Neural crest cell (in vitro differentiated cells): Measurements from ENCODE around the gene UBASH3B. TPM values are rescaled to one million over a fixed set of nuclear protein-coding genes. Genes with fewer than 3 reads are reported as not detected.

Experiments used
- DNase-seq: peaks from one replicate; pipeline ENCODE4 v3.0.0; 2021; ENCODE audit warnings: low read depth, mixed read lengths, low spot score
- H3K27ac Mint-ChIP-seq: one replicate; pipeline ENCODE4 v1.8.0; 2021; ENCODE audit warnings: mild to moderate bottlenecking, mixed read lengths; ENCODE audit not compliant: unreplicated experiment
- H3K27me3 Mint-ChIP-seq: 2 replicates; pipeline ENCODE4 v1.8.0; 2021; ENCODE audit warnings: low read depth, mild to moderate bottlenecking, mixed read lengths
- H3K36me3 Mint-ChIP-seq: 2 replicates; pipeline ENCODE4 v1.8.0; 2021; ENCODE audit warnings: low read depth, mild to moderate bottlenecking, mixed read lengths
- H3K4me1 Mint-ChIP-seq: 2 replicates; pipeline ENCODE4 v1.8.0; 2021; ENCODE audit warnings: mixed read lengths
- H3K4me3 Mint-ChIP-seq: one replicate; pipeline ENCODE4 v1.8.0; 2021; ENCODE audit warnings: mild to moderate bottlenecking, mixed read lengths
- H3K9me3 Mint-ChIP-seq: 2 replicates; pipeline ENCODE4 v1.8.0; 2021; ENCODE audit warnings: mixed read lengths
- total RNA-seq: library from RNA; stranded (reverse); gene quantifications from 2 replicates; pipeline ENCODE4 v1.2.1, GENCODE V29; 2021
- TF ChIP-seq, protein P1 (sequence below): fragments of 200-600 bp; sonication (generic); conservative IDR thresholded peaks from 2 replicates; pipeline ENCODE4 v1.5.0; 2021; ENCODE audit warnings: antibody characterized with exemption, mild to moderate bottlenecking

Gene UBASH3B
- total RNA-seq, 1 donor from 2014 or later = 6.8 TPM

DNA sequence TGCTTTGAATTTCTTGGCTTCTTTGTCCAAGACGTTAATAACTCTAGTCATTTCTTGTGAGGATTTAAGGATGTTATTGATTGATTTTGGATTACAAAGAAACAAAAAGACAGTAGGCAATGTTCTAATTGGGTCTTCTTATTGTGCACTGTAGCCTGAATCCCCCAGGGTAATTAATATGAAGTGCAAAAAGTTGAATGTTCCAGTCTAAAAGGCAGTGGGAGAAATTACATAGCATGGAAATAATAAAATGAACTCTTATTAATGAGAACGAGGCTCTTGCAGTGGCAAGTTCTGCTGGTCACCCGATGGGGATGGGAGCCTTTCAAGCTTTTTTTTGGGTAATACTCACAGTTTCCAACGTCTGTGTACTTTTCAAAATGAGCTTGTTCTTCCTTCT, 45.6 kb downstream of the UBASH3B start:
- H3K4me1 Mint-ChIP-seq = peaks cover 3% of the 10 kb centered on the region
- no peak overlapping the region for H3K4me3 Mint-ChIP-seq
- TF ChIP-seq, protein P1, sequence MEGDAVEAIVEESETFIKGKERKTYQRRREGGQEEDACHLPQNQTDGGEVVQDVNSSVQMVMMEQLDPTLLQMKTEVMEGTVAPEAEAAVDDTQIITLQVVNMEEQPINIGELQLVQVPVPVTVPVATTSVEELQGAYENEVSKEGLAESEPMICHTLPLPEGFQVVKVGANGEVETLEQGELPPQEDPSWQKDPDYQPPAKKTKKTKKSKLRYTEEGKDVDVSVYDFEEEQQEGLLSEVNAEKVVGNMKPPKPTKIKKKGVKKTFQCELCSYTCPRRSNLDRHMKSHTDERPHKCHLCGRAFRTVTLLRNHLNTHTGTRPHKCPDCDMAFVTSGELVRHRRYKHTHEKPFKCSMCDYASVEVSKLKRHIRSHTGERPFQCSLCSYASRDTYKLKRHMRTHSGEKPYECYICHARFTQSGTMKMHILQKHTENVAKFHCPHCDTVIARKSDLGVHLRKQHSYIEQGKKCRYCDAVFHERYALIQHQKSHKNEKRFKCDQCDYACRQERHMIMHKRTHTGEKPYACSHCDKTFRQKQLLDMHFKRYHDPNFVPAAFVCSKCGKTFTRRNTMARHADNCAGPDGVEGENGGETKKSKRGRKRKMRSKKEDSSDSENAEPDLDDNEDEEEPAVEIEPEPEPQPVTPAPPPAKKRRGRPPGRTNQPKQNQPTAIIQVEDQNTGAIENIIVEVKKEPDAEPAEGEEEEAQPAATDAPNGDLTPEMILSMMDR = no peak
- H3K36me3 Mint-ChIP-seq = no peaks in the 10 kb centered on the region
- no peaks in the 10 kb centered on the region for H3K27me3 Mint-ChIP-seq
- no peak for DNase-seq
- H3K27ac Mint-ChIP-seq = no peak overlapping the region
- no peaks in the 10 kb centered on the region for H3K9me3 Mint-ChIP-seq

DNA sequence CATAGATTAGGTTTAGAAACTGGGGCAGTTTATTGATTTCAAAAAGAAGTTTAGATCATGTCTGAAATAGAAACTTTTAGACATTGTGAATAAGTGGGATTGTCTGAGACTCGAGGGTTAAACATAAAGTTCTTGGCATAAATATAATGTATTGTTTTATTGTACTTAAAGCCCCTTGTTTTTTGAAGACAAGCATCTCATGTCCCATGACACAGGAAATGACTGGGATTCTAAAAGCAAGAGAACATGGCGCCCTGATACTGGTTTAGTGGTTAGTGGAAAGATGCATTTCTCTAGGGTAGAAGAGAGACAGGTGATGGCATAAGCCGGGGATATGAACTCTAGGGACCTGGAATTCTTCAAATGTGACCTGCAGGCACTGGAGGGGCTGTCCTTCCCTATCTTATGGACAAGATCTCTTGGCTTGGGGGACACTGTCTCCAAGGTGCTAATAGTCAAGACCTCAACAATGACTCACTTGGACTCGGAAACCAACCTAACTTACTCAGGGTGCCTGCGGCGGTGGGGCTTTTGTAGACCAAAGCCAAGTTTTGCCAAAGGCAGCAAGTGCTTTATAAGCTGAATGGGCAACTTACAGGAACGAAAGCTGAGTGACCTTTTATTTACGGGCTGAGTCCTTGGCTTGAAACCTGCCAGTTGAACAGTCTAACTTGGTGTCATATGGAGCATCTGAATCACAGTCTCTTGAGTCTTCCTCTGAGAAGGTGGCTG, 48.2 kb downstream of the UBASH3B start:
- no peaks in the 10 kb centered on the region for H3K27me3 Mint-ChIP-seq
- no peak overlapping the region for H3K4me3 Mint-ChIP-seq
- H3K27ac Mint-ChIP-seq = no peak overlapping the region
- peaks cover 3% of the 10 kb centered on the region for H3K4me1 Mint-ChIP-seq
- H3K9me3 Mint-ChIP-seq = no peaks in the 10 kb centered on the region
- DNase-seq = no peak
- no peaks in the 10 kb centered on the region for H3K36me3 Mint-ChIP-seq
- TF ChIP-seq, protein P1 = no peak

DNA sequence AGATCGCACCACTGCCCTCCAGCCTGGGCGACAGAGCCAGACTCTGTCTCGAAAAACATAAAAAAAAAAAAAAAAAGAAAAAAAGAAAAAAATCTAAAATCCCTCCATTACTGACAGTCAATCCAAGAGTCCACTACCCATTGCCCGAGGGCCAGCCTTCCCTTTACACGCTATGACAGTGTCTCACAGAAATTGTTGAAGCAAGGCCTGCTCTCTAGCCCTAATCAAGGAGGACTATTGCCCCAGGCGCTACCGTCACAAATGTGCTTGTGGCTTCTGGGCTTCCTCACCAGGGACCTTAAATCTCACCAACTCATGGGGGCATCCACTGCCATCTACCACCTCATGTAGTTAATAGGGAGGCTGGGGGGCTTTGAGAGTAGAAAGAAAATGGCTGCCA, 49.9 kb downstream of the UBASH3B start:
- Mint-ChIP-seq H3K27ac (no peak overlapping the region), H3K9me3 (no peaks in the 10 kb centered on the region), H3K4me1 (peaks cover 3% of the 10 kb centered on the region), H3K36me3 (no peaks in the 10 kb centered on the region), H3K27me3 (no peaks in the 10 kb centered on the region), H3K4me3 (no peak overlapping the region)
- DNase-seq = no peak
- TF ChIP-seq, protein P1 = no peak

DNA sequence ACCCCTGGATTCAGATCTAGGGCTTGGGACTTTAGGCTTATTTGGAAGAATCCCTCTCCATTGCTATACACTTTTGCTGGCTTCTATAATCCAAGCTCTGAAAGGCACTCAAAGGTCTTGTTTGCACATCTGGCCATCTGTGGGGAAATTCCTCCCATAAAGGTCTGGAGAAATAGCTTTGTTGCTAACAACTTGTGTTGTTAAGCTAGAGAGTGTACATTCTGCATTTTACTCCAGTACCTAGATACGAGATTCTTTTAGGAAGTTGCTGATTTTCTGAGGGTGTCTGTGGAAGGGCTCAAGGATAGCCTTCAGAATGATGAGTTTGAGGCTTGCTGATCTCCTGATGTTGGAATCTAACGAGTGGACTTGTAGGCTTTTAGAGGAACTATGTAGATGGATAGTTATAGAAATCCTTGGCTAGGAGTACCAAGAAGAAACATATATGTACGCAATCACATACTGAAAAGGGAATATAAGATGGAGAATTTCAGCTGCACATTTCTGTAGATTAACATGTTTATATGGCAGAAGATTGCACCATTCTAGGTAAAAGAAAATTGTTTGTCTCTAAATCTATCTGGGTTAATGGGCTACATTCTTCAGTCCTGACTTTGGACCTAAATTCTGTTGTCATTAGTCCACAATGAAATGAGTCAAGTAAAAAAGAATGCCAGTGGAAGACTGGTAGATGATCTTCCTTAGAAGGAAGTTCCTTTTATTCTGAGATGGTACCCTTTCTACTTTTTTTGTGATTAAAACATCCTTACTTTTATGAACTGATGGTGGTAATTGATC, 51.0 kb downstream of the UBASH3B start:
- H3K27ac Mint-ChIP-seq = no peak overlapping the region
- H3K4me1 Mint-ChIP-seq = no peaks in the 10 kb centered on the region
- TF ChIP-seq, protein P1 = no peak
- no peak for DNase-seq
- no peak overlapping the region for H3K4me3 Mint-ChIP-seq
- no peaks in the 10 kb centered on the region for H3K36me3 Mint-ChIP-seq
- H3K9me3 Mint-ChIP-seq = no peaks in the 10 kb centered on the region
- no peaks in the 10 kb centered on the region for H3K27me3 Mint-ChIP-seq

DNA sequence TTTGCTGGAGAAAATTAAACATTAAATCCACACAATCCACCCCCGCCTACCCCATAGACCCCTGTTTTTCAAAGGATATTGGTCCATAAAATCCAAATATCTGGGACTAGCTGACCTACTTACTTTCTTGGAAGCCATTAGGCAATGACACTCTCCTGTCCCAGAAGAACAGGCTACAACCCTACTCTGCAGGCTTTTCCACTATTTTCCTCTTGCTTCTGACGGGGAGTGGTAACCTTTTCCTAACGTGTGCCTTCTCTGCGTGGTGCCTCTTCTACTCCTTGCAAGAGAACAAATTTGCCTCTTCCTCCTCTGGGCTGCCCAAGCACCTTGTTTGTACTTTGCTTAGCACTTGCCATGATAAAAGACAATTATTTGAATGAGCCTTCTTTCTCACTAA, 51.6 kb downstream of the UBASH3B start:
- H3K9me3 Mint-ChIP-seq = no peaks in the 10 kb centered on the region
- no peaks in the 10 kb centered on the region for H3K27me3 Mint-ChIP-seq
- no peaks in the 10 kb centered on the region for H3K4me1 Mint-ChIP-seq
- TF ChIP-seq, protein P1 = no peak
- no peak overlapping the region for H3K4me3 Mint-ChIP-seq
- DNase-seq = no peak
- no peak overlapping the region for H3K27ac Mint-ChIP-seq
- no peaks in the 10 kb centered on the region for H3K36me3 Mint-ChIP-seq
